CD4-positive, alpha-beta memory T cell (primary cell): ENCODE measurements around the gene OLFML2A. TPM values are rescaled to one million over a fixed set of nuclear protein-coding genes. Genes with fewer than 3 reads are reported as not detected.

ENCODE experiments used
- CTCF ChIA-PET: fragments of 350-600 bp; sonication (Branson Sonifier 250); formaldehyde crosslinking; loops from one replicate; lab custom pipeline; 2021; ENCODE audit warnings: inconsistent platforms; ENCODE audit not compliant: partially characterized antibody; lab: Charles Lee
- POLR2A ChIA-PET: fragments of 350-600 bp; sonication (Branson Sonifier 250); formaldehyde crosslinking; loops from one replicate; lab custom pipeline; 2021; ENCODE audit not compliant: partially characterized antibody; lab: Charles Lee
- DNase-seq, 5 donors: peaks; one replicate each; pipeline versions ENCODE4 v3.0.0 to v3.0.0-alpha.2; 2020 to 2022; ENCODE audit warnings: mixed read lengths in 1 of 5
- H3K27ac ChIP-seq: one replicate; pipeline ENCODE4 v1.7.0; 2013; ENCODE audit warnings: low read depth, low read length
- H3K27me3 ChIP-seq: 2 replicates; pipeline ENCODE4 v1.7.0; 2013; ENCODE audit warnings: mild to moderate bottlenecking, low read length, moderate library complexity; ENCODE audit not compliant: insufficient read depth
- H3K36me3 ChIP-seq: 2 replicates; pipeline ENCODE4 v1.7.0; 2013; ENCODE audit warnings: mild to moderate bottlenecking, low read length, moderate library complexity; ENCODE audit not compliant: insufficient read depth
- H3K4me1 ChIP-seq: 2 replicates; pipeline ENCODE4 v1.7.0; 2013; ENCODE audit warnings: mild to moderate bottlenecking, low read length, moderate library complexity; ENCODE audit not compliant: insufficient read depth
- H3K4me3 ChIP-seq, 2 donors: one replicate each; pipeline ENCODE4 v1.7.0; 2013; ENCODE audit warnings: low read length in 2 of 2, mild to moderate bottlenecking in 1 of 2
- H3K9me3 ChIP-seq, 2 donors: one replicate each; pipeline ENCODE4 v1.7.0; 2013; ENCODE audit warnings: low read length in 2 of 2, control low read depth in 1 of 2; ENCODE audit not compliant: control insufficient read depth in 1 of 2
- H3K27ac Mint-ChIP-seq, 7 donors: one replicate each; pipeline ENCODE4 v1.8.0; 2020 to 2021; ENCODE audit warnings: mixed read lengths in 7 of 7, mild to moderate bottlenecking in 6 of 7, inconsistent platforms in 3 of 7, moderate library complexity in 3 of 7
- H3K27me3 Mint-ChIP-seq, 2 donors: one replicate each; pipeline ENCODE4 v1.8.0; 2020 to 2021; ENCODE audit warnings: mixed read lengths in 2 of 2
- H3K36me3 Mint-ChIP-seq, 2 donors: one replicate each; pipeline ENCODE4 v1.8.0; 2020 to 2021; ENCODE audit warnings: mixed read lengths in 2 of 2, inconsistent platforms in 1 of 2, mild to moderate bottlenecking in 1 of 2
- H3K4me1 Mint-ChIP-seq, 4 donors: one replicate each; pipeline ENCODE4 v1.8.0; 2020 to 2021; ENCODE audit warnings: mixed read lengths in 4 of 4, mild to moderate bottlenecking in 1 of 4
- H3K4me3 Mint-ChIP-seq, 8 donors: one replicate each; pipeline ENCODE4 v1.8.0; 2020 to 2021; ENCODE audit warnings: mixed read lengths in 8 of 8, mild to moderate bottlenecking in 7 of 8, moderate library complexity in 6 of 8, inconsistent platforms in 3 of 8
- H3K9me3 Mint-ChIP-seq, 8 donors: one replicate each; pipeline ENCODE4 v1.8.0; 2020 to 2021; ENCODE audit warnings: mixed read lengths in 8 of 8, mild to moderate bottlenecking in 5 of 8, inconsistent platforms in 3 of 8, moderate library complexity in 1 of 8
- intact Hi-C: fragments of 100-400 bp; cut with micrococcal nuclease; formaldehyde crosslinking; loops from one replicate; pipeline ENCODE4 v1.15.1; 2023
- polyA plus RNA-seq, 2 donors: library from polyadenylated mRNA; unstranded; fragments of 300-500 nt; fragmentation: Illumina TruSeq; gene quantifications; one replicate each; pipeline ENCODE4 v1.2.3, GENCODE V29; 2021
- total RNA-seq, 2 experiments: library from RNA; stranded (reverse); gene quantifications; one replicate each; pipeline ENCODE4 v1.2.3, GENCODE V29; 2021

OLFML2A gene
- total and polyA plus RNA-seq, 4 experiments from 2014 or later, result not detected

DNA sequence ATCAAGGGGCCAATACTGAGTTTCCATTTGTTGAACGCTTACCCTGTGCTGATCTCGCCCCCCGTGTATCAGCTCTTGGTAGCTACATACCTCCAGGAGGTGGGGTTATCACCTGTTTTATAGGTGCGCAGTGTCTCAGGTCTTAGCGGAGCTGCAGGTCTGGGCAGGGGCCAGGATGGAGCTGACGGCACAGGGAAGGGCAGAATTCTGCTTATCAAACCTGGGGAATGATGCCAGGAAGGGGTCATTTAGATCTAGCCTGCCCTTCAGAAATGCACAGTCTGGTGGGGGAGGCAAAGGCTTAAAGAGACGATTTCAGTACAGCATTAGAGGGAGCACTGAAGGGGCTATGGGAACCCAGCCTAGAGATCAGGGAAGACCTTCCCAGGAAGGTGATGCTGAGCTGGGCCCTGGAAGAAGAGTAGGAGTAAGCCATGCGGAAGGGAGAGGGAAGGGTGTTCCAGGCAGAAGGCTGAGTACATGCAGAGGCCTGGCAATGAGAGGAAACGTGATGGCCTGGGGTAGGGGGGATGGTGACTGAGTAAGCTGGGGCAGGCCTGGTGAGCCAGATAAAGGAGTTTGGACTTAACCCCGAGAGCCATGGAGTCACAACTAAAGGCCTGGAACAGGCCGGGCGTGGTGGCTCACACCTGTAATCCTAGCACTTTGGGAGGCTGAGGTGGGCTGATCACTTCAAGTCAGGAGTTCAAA, 31.5 kb downstream of the OLFML2A start:
- H3K27ac Mint-ChIP-seq, result no peak overlapping the region
- H3K9me3 ChIP-seq, result no peaks in the 10 kb centered on the region
- H3K36me3 ChIP-seq, result no peaks in the 10 kb centered on the region
- DNase-seq, result no peak
- no peaks in the 10 kb centered on the region for H3K4me1 ChIP-seq
- CTCF ChIA-PET, result interaction anchor here (0.7 to 1.1 kb wide), 2 partner anchors 35 to 45 kb away, joined by 3 to 4 read pairs; no protein-coding TSS in a partner anchor
- POLR2A ChIA-PET, result no interaction called here
- no peaks in the 10 kb centered on the region for H3K27me3 Mint-ChIP-seq
- H3K4me3 ChIP-seq, result no peak overlapping the region
- H3K27ac ChIP-seq, result no peak overlapping the region
- H3K4me1 Mint-ChIP-seq, result no peaks in the 10 kb centered on the region
- no peaks in the 10 kb centered on the region for H3K36me3 Mint-ChIP-seq
- no peaks in the 10 kb centered on the region for H3K27me3 ChIP-seq
- intact Hi-C loops, result no loop called here
- H3K9me3 Mint-ChIP-seq, result no peaks in the 10 kb centered on the region
- H3K4me3 Mint-ChIP-seq, result no peak overlapping the region

DNA sequence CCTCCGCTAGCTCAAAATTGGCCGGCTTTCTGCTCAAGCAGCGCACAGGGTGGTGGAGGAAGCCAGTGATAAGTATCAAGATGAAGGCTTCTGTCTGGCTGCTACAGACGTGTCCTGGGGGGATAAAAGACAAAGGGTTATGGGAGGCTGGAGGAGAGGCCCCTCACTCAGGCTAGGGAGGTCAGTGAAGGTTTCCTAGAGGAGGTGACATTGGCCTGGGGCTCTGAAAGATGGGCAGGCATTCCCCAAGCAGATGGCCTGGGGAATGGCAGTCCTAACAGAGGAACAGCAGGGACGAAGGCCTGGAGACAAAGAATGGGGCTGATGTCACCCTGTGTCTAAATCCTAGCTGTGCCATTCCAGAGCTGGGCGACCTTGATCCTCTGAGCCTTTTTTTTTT, 32.3 kb downstream of the OLFML2A start:
- H3K27me3 ChIP-seq, result no peaks in the 10 kb centered on the region
- H3K36me3 ChIP-seq, result no peaks in the 10 kb centered on the region
- intact Hi-C loops, result no loop called here
- no peaks in the 10 kb centered on the region for H3K36me3 Mint-ChIP-seq
- H3K4me3 ChIP-seq, result no peak overlapping the region
- no peaks in the 10 kb centered on the region for H3K27me3 Mint-ChIP-seq
- no peaks in the 10 kb centered on the region for H3K4me1 Mint-ChIP-seq
- DNase-seq, result no peak
- no peak overlapping the region for H3K4me3 Mint-ChIP-seq
- no peak overlapping the region for H3K27ac Mint-ChIP-seq
- ChIA-PET POLR2A (no interaction called here), CTCF (no interaction called here)
- H3K27ac ChIP-seq, result no peak overlapping the region
- H3K4me1 ChIP-seq, result no peaks in the 10 kb centered on the region
- H3K9me3 ChIP-seq, result no peaks in the 10 kb centered on the region
- H3K9me3 Mint-ChIP-seq, result no peaks in the 10 kb centered on the region

DNA sequence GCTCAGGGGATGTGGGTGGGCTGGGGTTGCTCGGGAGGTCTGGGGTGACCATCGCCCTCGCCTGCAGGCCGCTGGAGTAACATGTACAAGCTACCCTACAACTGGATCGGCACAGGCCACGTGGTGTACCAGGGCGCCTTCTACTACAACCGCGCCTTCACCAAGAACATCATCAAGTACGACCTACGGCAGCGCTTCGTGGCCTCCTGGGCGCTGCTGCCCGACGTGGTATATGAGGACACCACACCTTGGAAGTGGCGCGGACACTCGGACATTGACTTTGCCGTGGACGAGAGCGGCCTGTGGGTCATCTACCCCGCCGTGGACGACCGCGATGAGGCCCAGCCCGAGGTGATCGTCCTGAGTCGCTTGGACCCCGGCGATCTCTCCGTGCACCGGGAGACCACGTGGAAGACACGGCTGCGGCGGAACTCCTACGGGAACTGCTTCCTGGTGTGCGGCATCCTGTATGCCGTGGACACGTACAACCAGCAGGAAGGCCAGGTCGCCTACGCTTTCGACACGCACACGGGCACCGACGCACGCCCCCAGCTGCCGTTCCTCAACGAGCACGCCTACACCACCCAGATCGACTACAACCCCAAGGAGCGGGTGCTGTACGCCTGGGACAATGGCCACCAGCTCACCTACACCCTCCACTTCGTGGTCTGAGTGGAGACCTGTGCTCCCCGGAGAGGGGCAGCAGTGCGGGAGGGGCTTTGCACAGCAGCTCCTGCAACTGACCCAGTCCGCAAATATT, 33.0 kb downstream of the OLFML2A start:
- no peak for DNase-seq
- Histone ChIP-seq H3K27me3 (no peaks in the 10 kb centered on the region), H3K9me3 (no peaks in the 10 kb centered on the region), H3K4me3 (no peak overlapping the region), H3K36me3 (no peaks in the 10 kb centered on the region), H3K27ac (no peak overlapping the region), H3K4me1 (no peaks in the 10 kb centered on the region)
- no peak overlapping the region for H3K27ac Mint-ChIP-seq
- H3K4me3 Mint-ChIP-seq, result no peak overlapping the region
- no peaks in the 10 kb centered on the region for H3K4me1 Mint-ChIP-seq
- no peaks in the 10 kb centered on the region for H3K36me3 Mint-ChIP-seq
- intact Hi-C loops, result no loop called here
- ChIA-PET CTCF (no interaction called here), POLR2A (no interaction called here)
- H3K9me3 Mint-ChIP-seq, result no peaks in the 10 kb centered on the region
- H3K27me3 Mint-ChIP-seq, result no peaks in the 10 kb centered on the region

DNA sequence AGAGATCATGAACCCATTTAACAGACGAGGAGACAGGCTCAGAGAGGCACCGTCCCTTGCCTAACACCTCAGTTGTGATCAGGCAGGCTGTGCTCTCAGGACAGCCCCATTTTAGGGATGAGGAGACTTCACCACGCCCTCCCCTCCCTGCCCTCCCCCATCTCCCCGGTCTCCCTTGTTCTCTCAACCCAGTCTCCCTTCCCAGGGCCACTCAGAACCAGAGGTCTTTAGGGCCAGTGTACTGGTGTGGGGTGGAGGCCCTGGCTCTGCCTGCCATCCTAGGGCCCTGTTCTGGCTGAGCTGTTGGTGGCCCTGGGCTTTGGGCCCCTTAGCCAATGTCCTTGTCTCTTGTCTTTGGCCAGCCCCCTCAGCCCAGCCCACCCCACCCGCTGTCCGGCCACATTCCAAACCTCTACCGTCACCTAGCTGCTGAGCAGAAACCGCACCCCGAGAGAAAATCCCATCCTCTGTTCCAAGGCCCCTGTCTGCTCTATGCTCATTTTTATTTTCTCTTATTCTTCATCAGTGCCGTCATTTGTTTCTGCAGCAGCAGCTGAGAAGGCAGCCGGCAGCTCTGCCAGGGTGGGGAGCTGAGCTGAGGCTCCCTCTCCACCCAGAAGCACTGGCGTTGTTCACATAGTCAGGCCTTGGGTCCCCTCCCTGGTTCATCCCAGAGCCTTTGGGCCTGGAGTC, 33.9 kb downstream of the OLFML2A start:
- H3K4me1 Mint-ChIP-seq, result no peaks in the 10 kb centered on the region
- no peaks in the 10 kb centered on the region for H3K27me3 ChIP-seq
- intact Hi-C loops, result no loop called here
- H3K9me3 Mint-ChIP-seq, result no peaks in the 10 kb centered on the region
- H3K36me3 ChIP-seq, result no peaks in the 10 kb centered on the region
- no peaks in the 10 kb centered on the region for H3K36me3 Mint-ChIP-seq
- no peak for DNase-seq
- no peaks in the 10 kb centered on the region for H3K9me3 ChIP-seq
- no peaks in the 10 kb centered on the region for H3K4me1 ChIP-seq
- no peak overlapping the region for H3K4me3 Mint-ChIP-seq
- no peak overlapping the region for H3K4me3 ChIP-seq
- ChIA-PET CTCF (no interaction called here), POLR2A (no interaction called here)
- H3K27ac ChIP-seq, result no peak overlapping the region
- H3K27ac Mint-ChIP-seq, result no peak overlapping the region
- H3K27me3 Mint-ChIP-seq, result peaks cover 0 to 2% of the 10 kb centered on the region in 2 donors

DNA sequence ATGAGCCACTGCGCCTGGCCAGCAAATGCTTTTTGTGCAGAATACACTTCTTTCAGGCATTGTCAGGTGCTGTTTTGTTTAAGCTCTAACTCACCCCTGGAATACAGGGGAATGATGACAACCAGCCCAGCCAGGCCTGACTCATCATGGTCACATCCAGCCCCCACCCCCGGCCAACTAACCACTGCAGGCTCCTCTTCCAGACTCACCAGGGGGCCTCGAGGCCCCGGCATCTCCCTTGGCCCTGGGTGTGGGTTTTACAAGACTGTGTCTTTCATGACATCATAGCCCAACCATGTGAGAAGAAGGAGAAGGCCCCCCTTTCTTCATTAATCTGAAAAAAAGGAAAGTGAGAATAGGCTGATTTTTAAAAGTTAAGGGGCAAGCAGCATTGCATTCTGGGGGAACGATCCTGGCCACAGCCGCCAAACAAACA, 35.5 kb downstream of the OLFML2A start:
- Mint-ChIP-seq H3K27ac (no peak overlapping the region), H3K4me3 (no peak overlapping the region), H3K4me1 (no peaks in the 10 kb centered on the region), H3K27me3 (peaks cover 3 to 6% of the 10 kb centered on the region in 2 donors), H3K9me3 (no peaks in the 10 kb centered on the region), H3K36me3 (no peaks in the 10 kb centered on the region)
- no peak for DNase-seq
- ChIA-PET CTCF (no interaction called here), POLR2A (no interaction called here)
- H3K4me3 ChIP-seq, result no peak overlapping the region
- H3K27ac ChIP-seq, result no peak overlapping the region
- no peaks in the 10 kb centered on the region for H3K4me1 ChIP-seq
- H3K9me3 ChIP-seq, result no peaks in the 10 kb centered on the region
- no peaks in the 10 kb centered on the region for H3K36me3 ChIP-seq
- H3K27me3 ChIP-seq, result no peaks in the 10 kb centered on the region
- intact Hi-C loops, result no loop called here

DNA sequence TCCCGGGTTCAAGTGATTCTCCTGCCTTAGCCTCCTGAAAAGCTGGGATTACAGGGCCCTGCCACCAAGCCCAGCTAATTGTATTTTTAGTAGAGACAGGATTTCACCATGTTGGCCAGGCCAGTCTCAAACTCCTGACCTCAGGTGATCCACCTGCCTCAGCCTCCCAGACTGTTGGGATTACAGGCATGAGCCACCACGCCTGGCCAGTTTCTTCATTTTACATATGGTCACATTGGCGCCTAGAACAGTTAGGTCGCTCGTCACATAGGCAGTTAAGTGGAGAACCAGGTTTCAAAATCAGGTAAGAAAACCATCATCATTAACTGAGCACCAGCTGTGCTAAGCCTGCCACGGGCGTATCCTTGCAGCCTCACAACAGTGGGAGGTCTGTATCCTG, 36.1 kb downstream of the OLFML2A start:
- Mint-ChIP-seq H3K36me3 (no peaks in the 10 kb centered on the region), H3K9me3 (no peaks in the 10 kb centered on the region), H3K27me3 (peaks cover 3 to 7% of the 10 kb centered on the region in 2 donors), H3K27ac (no peak overlapping the region), H3K4me3 (no peak overlapping the region), H3K4me1 (no peaks in the 10 kb centered on the region)
- CTCF ChIA-PET, result no interaction called here
- no peak overlapping the region for H3K4me3 ChIP-seq
- no peak overlapping the region for H3K27ac ChIP-seq
- POLR2A ChIA-PET, result no interaction called here
- H3K36me3 ChIP-seq, result no peaks in the 10 kb centered on the region
- no peak for DNase-seq
- H3K27me3 ChIP-seq, result no peaks in the 10 kb centered on the region
- intact Hi-C loops, result no loop called here
- H3K9me3 ChIP-seq, result no peaks in the 10 kb centered on the region
- H3K4me1 ChIP-seq, result no peaks in the 10 kb centered on the region

DNA sequence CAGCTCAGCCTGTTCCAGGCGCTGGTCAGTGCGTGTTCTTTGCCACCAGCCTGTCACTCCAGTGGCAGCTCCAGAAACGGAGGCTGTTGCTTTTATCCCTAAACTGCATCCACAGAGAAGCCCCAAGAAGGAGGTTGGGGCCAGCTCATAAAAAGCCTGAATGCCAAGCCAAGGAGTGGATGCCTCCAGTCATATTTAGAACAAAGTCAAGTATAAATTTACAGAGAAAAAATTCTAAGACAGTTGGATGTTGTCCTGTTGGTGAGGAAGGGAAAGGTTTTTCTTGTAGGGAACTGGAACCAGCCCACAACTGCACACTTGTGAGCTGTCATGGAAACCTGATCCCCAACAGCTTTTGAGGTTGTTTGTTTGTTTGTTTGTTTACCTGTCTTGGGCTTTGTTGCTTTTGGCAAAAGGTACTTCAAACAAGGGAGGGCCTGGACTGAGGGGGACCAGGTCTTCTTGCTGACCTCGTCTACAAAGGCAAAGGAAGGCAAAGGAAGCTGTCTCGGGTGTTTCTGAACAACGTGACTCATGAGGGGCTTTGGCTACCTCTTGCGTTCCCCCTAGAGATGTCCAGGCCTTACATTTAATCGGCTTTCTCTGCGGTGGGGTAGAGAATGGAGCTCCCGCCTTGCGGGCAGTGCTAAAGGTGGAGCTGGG, 36.7 kb downstream of the OLFML2A start:
- intact Hi-C loops, result no loop called here
- Histone ChIP-seq H3K9me3 (no peaks in the 10 kb centered on the region), H3K4me1 (no peaks in the 10 kb centered on the region), H3K36me3 (no peaks in the 10 kb centered on the region), H3K27ac (no peak overlapping the region), H3K4me3 (no peak overlapping the region), H3K27me3 (no peaks in the 10 kb centered on the region)
- Mint-ChIP-seq H3K4me3 (no peak overlapping the region), H3K9me3 (no peaks in the 10 kb centered on the region), H3K36me3 (no peaks in the 10 kb centered on the region), H3K27ac (no peak overlapping the region), H3K4me1 (peaks cover 0 to 1% (median 0%) of the 10 kb centered on the region in 4 donors), H3K27me3 (peaks cover 3 to 11% of the 10 kb centered on the region in 2 donors)
- ChIA-PET CTCF (interaction anchor here (0.9 kb wide), 1 partner anchor 40 kb away, joined by 3 read pairs; no protein-coding TSS in a partner anchor), POLR2A (no interaction called here)
- no peak for DNase-seq
